Suppressor macrophage treated with lipopolysaccharide for 1 hour (primary cell): Measurements from ENCODE around the gene ABCA10.
A peak's percentile ranks its signal among the peaks of the same experiment; 100 is the strongest.
"Not testable (repeated sequence)": the region's sequence is repeated elsewhere in the genome, so short reads cannot be mapped to it uniquely, and the experiment has no call there.

Experiments
- DNase-seq, 3 donors: peaks; one replicate each; pipeline ENCODE4 v3.0.0-alpha.2; 2020 to 2022

The ABCA10 gene

DNA sequence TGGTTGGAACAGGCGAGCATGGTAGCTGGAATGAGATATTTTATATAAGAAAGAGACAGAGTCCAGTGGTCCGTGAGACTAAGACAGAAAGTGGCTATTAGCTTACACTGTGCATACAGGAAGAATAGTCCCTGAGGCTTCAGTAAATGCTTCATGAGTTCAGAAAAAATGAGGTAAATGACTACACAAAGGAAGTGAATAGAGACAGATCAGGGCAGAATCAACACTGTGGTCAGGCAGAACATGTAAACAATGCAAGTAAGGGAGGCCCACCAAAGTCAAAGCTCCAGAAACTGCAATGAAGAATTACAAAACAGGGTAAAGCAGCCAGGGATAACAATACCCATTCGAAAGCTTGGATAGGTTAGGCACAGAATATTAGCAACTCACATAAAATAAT lies 4.8 kb downstream of the ABCA10 start:
- no peak for DNase-seq

DNA sequence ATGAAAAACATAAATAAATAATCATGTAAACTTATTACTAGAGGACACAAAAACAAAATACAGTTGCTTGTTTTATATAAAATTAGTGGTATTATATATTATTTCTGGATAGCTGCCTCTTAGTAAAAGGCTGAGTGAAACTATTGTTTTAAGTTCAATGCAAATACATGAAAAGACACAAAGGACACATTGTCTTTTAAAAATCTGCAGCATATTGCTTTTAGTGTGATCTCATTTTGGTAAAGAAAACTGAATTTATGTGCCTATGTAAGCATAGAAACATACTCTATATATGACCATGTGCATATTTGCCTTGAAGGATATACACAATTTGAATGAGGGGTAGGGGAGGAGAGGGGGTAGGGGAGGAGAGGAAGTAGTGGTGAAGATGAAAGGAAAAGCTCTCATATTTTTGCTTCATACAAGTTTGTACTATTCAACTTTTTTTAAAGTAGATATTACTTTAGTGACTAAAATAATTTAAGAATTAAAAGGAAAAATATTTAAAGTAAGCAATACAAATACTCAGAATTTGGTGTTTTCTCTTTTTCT lies 5.8 kb downstream of the ABCA10 start:
- DNase-seq, result no peak

DNA sequence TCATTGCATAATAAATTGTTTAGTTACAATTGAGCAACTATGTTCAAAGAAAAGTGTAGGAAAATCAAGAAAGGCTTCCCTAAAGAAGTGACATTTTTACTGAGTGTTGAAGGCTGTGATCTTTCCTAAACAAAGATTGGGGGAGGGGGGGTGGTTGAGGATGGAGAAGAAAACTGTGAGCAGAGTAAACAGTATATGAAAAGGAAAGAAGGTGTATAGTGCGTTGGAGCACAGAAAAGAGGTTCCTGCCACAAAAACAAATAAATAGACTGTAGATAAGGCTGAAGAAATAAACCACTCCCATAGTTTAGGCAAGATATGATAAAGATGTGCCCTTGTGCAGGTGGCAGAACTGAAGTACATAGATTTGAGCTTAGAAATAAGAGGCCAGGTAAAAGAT lies 8.5 kb downstream of the ABCA10 start:
- DNase-seq, result no peak

DNA sequence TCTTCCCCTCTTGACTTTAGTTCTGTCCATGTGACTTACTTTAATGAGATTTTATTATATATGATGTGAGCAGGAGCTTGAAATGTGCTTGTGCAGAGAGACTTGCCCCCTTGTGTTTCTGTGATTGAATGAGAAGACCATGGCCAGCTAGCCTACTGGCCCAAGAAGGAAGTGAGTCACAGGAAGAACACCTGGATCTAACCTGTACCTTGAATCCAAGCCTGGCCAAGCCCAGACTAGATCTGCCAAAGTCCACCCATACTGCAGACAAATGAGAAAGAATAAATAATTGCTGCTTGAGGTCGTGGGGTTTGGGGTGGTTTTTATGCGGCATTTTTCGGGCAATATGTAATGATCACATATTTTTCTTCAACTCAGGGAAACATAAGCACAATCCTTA lies 9.6 kb downstream of the ABCA10 start:
- DNase-seq, result no peak

DNA sequence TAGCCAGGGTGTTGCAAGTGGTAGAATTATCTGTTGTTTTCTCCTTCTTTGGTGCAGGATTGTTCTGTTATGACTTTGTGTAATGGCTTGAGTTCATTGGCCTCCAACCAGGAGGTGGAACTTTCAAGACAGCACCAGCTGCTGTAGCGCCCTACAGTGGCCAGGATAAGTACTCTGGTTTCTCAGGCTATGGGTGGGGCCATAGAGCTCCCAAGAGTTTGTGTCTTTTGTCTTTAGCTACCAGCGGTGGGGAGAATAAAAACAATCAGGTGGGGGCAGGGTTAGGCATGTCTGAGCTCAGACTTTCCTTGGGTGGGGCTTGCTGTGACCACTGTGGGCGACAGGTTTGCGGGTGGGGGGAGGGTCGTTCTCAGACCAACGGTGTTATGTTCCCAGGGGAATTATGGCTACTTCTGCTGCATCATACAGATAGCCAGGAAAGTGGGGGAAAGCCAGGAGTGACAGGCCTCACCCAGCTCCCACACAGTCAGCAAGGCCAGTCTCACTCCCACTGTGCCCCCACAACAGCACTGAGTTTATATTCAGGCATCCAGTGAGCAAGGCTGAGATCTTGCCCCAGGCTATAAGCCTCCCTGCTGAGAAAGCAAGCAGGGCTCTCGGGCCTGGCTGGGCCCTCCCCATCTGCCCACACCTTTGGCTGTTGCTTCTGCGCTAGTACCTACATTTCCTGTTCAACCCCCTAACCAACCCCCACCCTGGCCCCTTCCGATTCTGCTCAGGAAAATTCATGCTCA lies 15.4 kb downstream of the ABCA10 start:
- DNase-seq, result no peak

DNA sequence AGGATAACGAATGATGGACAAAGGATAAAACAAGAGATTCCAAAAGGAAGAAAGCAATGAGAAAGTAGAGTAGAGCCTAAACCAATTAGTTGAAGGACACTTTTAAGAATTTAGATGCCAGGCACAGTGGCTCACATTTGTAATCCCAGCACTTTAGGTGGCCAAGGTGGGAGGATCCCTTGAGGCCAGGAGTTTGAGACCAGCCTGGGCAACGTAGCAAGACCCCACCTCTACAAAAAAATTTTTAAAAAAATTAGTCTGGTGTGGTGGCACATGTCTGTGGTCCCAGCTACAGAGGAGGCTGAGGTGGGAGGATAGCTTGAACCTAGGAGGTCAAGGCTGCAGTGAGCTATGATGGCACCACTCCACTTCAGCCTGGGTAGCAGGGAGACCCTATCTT lies 20.0 kb downstream of the ABCA10 start:
- DNase-seq, result no peak

DNA sequence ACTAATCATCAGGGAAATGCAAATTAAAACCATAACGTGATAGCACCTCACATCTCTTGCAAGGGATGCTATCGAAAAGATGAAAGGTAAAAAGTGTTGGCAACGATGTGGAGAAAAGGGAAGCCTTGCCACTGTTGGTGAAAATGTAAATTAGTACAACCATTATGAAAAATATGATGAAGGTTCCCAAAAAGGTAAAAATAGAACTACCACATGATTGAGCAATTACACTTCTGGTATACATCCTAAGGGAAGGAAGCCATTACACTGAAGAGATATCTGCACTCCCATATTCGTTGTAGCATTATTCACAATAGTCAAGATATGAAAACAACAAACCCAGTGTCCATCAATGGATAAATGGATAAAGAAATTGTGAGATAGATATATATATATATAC lies 21.5 kb downstream of the ABCA10 start:
- peak in 1 of 3 donors; percentile 33 for DNase-seq

DNA sequence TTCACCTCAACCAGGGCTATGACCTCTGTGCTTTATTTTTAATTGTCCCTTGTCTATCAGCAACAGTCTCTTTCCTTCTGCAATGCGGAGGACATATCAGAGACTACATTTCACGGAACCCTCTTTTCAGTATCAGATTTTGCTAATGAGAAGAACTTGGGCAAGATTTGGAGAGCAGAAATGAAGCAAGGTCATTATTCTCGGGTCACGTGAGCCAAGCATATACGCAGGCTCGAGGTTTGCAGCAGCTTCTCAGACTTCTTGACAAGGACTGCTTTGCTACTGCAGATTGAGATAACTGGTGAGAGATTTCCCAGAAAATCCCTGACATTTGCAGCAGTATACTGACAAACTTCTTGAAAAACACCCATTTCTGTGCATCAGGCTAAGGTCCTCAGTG lies 30.4 kb downstream of the ABCA10 start:
- no peak for DNase-seq

DNA sequence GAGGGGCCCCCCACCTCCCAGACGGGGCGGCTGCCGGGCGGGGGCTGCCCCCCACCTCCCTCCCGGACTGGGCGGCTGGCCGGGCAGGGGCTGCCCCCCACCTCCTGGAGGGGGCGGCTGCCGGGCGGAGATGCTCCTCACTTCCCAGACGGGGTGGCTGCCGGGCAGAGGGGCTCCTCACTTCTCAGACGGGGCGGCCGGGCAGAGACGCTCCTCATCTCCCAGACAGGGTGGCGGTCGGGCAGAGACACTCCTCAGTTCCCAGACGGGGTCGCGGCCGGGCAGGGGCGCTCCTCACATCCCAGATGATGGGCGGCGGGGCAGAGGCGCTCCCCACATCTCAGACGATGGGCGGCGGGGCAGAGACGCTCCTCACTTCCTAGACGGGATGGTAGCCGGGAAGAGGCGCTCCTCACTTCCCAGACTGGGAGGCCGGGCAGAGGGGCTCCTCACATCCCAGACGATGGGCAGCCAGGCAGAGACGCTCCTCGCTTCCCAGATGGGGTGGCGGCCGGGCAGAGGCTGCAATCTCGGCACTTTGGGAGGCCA lies 32.4 kb downstream of the ABCA10 start:
- not testable (repeated sequence) for DNase-seq

DNA sequence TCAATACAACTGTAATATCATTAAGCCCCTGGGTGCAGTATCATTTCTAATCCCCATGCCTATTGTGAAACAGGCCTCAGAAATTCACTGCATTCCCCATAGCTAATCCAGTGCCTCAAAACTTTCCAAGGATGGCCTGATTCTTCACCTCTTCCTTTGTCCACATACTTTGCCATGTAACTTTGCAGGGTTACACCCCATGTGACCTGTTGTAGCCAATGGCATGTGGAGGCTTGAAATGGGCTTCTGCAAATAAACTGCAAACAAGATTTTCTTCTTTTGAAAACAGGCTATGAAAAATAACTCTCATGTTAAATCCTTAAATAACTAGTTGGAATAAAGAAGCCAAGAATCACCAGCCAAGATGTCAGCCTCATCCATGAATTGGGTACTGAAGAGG lies 35.9 kb downstream of the ABCA10 start:
- DNase-seq, result no peak

DNA sequence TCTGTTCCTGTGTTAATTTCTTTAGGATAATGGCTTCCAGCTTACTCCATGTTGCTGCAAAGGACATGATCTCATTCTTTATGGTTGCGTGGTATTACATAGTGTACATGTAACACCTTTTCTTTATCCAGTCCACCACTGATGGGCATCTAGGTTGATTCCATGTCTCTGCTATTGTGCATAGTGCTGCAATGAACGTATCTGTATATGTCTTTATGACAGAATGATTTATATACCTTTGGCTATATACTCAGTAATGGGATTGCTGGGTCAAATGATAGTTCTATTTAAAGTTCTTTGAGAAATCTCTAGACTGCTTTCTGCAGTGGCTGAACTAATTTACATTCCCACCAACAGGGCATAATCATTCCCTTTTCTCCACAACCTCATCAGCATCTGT lies 39.8 kb downstream of the ABCA10 start:
- no peak for DNase-seq

DNA sequence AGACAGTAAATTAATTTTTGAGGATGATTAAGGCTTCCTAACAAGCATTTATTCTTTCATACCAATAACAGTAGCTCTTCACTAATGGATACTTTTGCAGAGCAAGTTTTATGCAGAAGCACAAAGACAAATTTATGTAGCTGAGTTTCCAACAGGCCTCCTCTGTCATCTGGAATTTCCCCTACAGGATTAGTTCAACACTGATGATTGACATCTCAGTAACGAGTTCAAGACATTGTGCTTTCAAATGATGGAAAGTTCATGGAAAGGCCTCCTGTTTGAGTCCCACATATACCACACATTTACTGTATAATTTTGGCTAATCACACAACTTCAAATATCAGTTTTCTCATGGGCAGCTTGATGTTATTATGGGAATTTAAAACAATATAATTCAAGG lies 40.6 kb downstream of the ABCA10 start:
- DNase-seq, result peak in 1 of 3 donors; percentile 20

DNA sequence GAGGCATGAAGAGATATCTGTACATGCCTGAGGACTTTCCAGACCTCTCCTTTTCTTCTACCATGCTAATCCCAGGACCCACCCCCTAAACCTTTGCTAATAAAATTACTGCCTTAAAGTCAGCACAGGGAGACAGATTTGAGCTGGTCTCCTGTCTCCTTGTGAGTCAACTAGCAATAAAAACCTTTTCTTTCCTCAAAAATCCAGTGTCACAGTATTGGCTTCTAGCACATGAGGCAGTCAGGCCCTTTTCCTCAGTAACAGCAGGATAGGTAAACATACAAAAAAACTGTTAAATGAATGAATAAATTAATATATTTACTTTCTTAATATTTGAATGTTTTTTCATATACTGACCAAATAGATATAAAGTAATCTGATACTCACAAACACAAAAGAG lies 41.3 kb downstream of the ABCA10 start:
- DNase-seq, result no peak

DNA sequence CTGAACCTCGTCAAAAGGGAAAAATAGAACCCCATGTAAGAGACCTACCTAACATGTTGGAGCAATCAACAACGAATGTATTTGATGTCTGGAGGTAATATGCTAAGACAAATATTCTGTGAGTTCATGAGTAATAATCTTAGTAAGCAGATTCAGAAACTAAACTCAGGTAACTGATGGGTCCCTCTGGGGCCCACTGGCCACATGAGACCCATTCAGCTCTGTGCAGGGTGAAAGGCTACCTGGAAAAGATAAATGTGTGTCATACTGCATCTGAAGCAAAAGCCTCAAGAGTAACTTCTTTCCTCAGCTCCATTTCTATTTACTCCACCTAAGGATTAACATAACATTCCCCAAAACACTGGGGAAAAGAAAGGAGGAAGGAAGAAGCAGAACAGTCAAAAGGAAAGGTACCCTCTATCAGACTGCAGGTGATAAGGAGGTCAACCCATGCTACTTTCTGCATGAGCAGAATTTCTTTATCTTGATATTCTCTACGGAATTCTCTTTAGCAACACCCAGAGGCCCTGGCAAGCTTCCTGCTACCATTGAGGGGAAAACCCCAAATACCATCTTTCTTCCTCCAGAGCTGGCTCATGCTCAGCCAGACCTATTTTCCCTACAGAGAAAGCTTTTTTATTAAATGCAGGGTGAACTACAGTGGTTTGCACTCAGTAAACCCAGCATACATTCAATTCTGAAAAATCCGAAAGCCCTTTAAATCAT lies 49.2 kb downstream of the ABCA10 start:
- DNase-seq, result peak; percentile 55 to 58 (median 57)

DNA sequence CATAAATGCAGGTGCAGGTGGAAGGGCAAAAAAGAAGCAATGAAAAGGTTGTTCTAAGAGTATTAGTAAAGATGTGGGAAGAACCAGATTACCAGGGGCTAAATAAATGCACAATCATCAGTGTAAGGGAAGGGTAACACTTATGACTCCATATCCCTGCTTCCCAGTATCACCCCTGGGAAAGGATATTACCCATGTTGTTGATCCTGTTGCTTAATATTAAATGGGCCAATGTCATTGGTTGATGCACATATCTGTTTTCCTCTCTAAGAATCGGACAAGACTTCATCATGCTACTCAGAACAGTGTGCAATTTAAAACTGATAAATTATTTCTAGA lies 52.2 kb downstream of the ABCA10 start:
- no peak for DNase-seq

DNA sequence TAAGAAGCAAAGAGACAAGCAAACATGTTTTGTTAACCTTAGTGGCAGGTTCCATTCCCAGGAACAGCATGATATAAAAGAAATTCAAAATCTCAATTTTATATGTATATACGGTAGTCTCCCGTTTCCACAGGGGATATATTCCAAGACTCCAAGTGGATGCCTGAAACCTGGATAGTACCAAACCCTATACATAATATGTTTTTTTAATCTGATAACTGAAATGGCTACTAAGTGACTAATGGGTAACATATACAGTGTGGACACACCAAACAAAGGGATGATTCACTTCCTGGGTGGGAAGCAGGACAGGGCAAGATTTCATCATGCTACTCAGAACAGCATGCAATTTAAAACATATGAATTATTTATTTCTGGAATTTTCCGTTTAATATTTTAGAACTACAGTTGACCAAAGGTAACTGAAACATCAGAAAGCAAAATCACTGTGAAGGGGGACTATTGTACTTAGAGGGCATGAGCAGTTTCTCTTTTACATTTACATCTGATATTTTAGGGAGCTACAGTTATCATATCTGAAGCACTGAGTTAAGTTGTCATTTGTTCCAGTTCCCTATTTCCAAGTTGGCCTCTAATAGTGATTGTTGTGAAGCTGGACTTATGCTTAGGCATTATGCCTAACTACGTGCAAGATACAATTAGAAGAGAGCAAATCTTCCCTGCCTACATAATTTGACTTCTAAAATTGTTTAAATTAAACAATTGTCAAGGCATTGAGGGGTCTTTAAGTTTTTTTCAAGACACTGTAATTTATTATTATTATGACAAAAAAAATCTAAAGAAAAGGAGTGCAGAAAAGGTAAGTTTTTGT lies 52.8 kb downstream of the ABCA10 start:
- peak; percentile 74 to 89 (median 89) for DNase-seq

DNA sequence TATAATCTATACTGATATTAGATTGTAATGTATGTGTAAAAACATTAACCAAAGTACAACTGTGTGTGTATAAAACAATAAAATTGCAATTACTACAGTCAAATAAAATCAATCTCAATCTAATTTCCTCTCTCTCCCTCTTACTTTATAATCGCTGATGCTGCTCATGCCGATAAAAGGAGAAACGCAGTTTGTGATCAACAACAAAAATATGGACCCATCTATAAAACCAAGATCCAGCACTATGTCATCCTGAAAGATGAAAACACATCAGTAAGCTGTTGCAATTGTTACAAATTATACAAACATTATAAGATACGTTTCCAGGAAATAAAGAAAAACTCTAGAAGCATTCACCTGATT lies 53.4 kb downstream of the ABCA10 start:
- no peak for DNase-seq

DNA sequence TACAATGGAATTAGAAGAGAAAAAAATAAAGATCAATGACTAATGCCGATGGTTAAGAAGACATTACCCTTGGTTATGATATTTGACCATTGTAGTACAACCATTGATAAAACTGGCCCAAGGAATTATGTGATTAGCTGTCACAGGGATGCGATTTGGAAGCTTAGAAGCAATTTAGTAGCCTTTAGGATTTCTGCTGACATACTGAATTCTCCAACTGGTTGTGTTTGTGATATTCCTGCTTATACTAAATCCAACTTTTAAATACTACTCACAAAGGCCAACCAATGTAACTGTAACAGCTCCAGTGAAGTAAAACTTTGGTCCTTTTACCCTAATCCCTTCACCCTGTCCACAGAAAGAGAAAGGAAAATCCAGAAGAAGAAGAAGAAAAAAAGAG lies 55.5 kb downstream of the ABCA10 start:
- DNase-seq, result no peak

DNA sequence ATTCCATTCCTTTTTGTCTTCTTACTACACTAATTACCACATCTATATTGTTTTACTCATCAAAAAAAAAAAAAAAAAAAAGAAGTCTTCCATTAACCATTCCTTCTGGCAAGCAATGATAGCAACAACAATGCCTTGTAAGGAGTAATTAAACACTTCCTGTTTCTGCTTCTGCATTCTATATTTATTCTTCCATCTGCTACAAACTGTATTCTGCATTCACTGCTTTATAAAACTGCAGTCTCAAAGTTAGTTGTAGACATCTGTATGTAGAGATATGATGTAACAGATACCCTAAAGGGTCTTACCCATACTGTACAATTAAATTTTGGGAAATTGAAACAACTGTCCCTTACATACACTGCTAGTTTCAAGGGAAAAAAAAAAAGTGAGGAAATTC lies 58.2 kb downstream of the ABCA10 start:
- DNase-seq, result peak; percentile 15 to 65 (median 53)

DNA sequence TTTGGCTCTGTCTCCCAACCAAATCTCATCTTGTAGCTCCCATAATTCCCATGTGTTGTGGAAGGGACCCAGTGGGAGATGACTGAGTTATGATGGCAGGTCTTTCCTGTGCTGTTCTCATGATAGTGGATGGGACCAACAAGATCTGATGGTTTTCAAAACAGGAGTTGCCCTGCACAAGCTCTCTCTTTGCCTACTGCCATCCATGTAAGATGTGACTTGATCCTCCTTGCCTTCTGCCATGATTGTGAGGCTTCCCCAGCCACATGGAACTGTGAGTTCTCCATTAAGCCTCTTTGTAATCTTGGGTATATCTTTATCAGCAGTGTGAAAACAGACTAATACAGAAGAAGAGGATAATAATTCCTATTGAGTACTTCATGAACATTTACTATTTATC lies 60.0 kb downstream of the ABCA10 start:
- not testable (repeated sequence) for DNase-seq

DNA sequence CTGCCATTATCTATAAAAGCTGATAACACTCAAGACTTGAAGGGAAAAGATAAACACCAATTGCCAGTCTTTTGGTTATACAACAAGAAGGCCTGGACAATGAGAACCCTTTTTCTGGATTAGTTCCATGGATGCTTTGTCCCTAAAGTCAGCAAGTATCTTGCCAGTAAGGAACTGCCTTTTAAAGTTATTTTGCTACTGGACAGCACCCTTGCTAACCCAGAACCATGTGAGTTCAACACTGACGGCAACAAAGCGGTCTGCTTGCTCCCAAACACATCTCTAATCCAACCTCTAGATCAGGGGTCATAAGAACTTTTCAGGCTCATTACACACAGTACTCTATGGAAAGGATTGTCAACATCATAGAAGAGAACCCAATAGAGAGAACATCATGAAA lies 61.7 kb downstream of the ABCA10 start:
- DNase-seq, result no peak

DNA sequence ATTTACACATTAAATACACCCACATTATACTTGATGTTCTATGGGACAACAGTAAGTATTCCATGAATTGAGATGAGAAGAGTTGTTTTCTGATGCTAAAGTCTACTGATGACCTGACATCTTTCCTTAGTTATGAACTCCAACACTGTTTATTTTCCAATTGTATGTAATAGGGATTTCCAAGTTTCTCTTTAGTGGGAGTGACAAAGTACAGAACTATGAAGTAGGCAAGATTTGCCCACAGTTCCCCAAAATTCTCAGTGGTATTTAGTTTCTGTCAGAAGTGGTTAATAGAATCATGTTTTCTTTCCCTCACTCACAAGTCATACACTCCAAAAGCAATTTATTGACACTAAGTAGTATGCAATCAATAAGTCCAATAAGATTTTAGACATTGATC lies 64.4 kb downstream of the ABCA10 start:
- peak; percentile 49 to 76 (median 68) for DNase-seq

DNA sequence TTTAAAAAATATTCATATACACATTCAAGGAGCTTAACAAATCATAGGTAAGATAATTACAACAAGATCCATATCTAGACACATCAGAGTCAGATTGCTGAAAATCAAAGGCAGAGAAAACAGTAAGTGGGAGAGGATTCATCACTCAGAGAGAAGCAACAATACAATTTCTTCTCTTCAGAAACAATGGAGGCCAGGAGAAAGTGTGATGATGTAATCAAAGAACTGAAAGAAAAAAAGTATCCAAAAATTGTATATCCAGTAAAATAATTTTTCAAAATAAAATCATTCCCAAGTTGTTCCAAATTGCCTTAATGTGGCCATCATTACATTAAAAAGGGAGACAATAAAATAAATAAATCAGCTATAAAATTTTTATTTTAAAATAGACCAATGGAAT lies 69.2 kb downstream of the ABCA10 start:
- no peak for DNase-seq
